Large intestine (tissue), 3 donors: ENCODE results near the gene PRKAG2. TPM values are rescaled to one million over a fixed set of nuclear protein-coding genes. Genes with fewer than 3 reads are reported as not detected.

Experiments used
- DNase-seq, 2 donors: peaks; one replicate each; pipeline versions ENCODE4 v3.0.0 to v3.0.0-alpha.2; 2013
- H3K27ac ChIP-seq: one replicate; pipeline ENCODE4 v1.5.1; 2013; ENCODE audit warnings: low read length
- H3K27me3 ChIP-seq: 2 replicates; pipeline ENCODE4 v1.6.1; 2013; ENCODE audit warnings: low read length; ENCODE audit not compliant: control insufficient read depth, insufficient read depth
- H3K36me3 ChIP-seq: 2 replicates; pipeline ENCODE4 v1.6.1; 2013; ENCODE audit warnings: low read length; ENCODE audit not compliant: control insufficient read depth, insufficient read depth
- H3K4me1 ChIP-seq: one replicate; pipeline ENCODE4 v1.6.1; 2013; ENCODE audit warnings: low read length; ENCODE audit not compliant: control insufficient read depth, insufficient read depth
- H3K4me3 ChIP-seq: one replicate; pipeline ENCODE4 v1.5.1; 2013; ENCODE audit warnings: low read length
- H3K9me3 ChIP-seq: one replicate; pipeline ENCODE4 v1.6.1; 2013; ENCODE audit warnings: mild to moderate bottlenecking, low read depth, low read length, moderate library complexity; ENCODE audit not compliant: control insufficient read depth
- WGBS: methylation state at CpG from one replicate; pipeline ENCODE4 v1.1.5; 2013; ENCODE audit warnings: low lambda C conversion rate; ENCODE audit not compliant: insufficient coverage; 5-methylcytosine and 5-hydroxymethylcytosine counted together
- polyA plus RNA-seq: library from polyadenylated mRNA; unstranded; fragments of 120-200 nt; gene quantifications from one replicate; pipeline ENCODE4 v1.2.1, GENCODE V29; 2013

Gene PRKAG2
- polyA plus RNA-seq, 1 donor: 50.9 TPM

DNA sequence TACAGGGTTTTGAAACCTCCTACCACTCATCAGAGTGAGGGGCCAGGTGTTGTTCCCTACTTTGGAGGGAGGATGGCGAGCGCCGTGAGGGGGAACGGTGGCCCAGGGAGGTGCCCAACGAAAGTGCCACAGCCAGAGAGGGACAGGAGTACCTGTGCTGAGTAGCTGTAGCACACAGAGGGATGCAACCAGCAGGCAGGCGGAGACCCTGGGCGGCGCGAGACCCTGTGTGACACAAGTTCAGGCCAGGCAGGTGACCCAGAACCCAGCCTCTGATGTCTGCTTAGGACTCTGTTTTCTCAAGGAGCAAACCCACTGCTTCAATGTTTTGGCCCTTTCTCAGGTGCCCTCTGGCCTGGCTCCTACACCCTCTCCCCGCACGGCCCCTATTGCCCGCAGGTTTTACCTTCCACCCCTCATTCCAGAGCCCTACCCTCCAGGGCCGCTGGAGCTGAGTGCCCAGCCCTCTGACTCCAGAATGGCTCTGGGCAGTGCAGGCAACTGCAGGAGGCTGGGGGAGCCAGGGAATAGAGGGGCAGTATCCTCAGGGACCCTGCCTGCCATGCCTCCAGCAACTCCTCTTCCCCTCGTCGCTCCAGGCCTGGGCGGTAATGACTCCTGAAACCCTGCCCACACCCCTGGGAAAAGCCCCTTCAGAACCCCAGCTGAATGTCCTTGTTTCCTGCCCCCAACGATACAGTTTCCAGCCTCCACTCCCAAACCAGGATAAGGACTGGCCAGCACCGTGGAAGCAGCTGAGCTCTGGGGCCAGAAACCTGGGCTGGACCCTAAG, 193.1 kb downstream of the PRKAG2 start:
- peaks cover 2% of the 10 kb centered on the region for H3K36me3 ChIP-seq
- H3K27me3 ChIP-seq: no peaks in the 10 kb centered on the region
- WGBS: no CpG with 5 or more reads among the region's 18 CpGs
- peaks cover 24% of the 10 kb centered on the region for H3K4me1 ChIP-seq
- DNase-seq: no peak
- H3K27ac ChIP-seq: no peak overlapping the region
- H3K9me3 ChIP-seq: no peaks in the 10 kb centered on the region
- no peak overlapping the region for H3K4me3 ChIP-seq

DNA sequence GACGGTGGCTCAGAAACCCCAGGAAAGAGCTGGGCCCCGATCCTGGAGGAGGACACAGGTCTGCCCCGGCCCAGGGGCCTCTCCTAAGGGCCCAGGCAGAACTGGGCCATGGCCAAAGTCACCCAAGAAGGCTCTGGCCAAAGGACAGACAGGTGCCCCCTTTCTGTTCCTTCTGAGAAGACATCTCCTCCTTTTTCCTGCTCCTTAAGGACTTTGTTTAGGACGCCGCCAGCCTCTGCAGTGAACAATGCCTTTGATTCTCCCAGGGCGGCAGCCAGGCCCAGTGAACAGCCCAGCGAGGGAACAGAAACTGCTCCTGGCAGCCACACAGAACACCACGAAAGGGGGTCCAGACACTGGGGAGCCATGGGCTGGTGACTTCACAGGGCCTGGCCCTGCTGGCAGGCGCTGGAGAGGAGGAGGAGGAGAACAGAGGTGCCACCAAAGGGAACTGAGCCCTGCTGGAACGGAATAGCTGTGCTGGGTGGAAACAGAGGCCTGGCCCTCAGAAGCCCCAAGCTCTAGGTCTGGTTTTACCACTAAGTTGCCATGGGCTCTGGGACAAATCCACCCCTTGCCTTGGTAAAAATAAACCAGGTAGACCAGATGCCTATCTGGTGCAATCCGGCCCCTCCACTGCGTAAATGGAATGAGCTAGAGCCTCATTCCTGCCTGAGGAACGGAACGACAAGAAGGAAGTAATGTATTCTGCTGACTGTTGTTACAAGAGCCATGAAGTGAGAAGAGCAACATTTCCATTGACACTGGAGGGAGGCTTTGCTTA, 193.9 kb downstream of the PRKAG2 start:
- Histone ChIP-seq H3K4me3 (no peak overlapping the region), H3K9me3 (no peaks in the 10 kb centered on the region), H3K36me3 (peaks cover 2% of the 10 kb centered on the region), H3K27ac (no peak overlapping the region), H3K4me1 (peaks cover 20% of the 10 kb centered on the region), H3K27me3 (no peaks in the 10 kb centered on the region)
- no CpG with 5 or more reads among the region's 14 CpGs for WGBS
- DNase-seq: no peak

- DNase-seq: no peak
- no peaks in the 10 kb centered on the region for H3K27me3 ChIP-seq
- H3K9me3 ChIP-seq: no peaks in the 10 kb centered on the region
- WGBS: no CpG with 5 or more reads among the region's 3 CpGs
- H3K27ac ChIP-seq: no peak overlapping the region
- peaks cover 8% of the 10 kb centered on the region for H3K4me1 ChIP-seq
- no peak overlapping the region for H3K4me3 ChIP-seq
- H3K36me3 ChIP-seq: peaks cover 5% of the 10 kb centered on the region
Observed at GRCh38 chr7:151681726-151682125, 195.2 kb downstream of the PRKAG2 start.

GRCh38 chr7:151680810-151681209, 196.1 kb downstream of the PRKAG2 start:
- no peak overlapping the region for H3K4me3 ChIP-seq
- H3K9me3 ChIP-seq: no peaks in the 10 kb centered on the region
- H3K27ac ChIP-seq: no peak overlapping the region
- DNase-seq: no peak
- no peaks in the 10 kb centered on the region for H3K27me3 ChIP-seq
- WGBS: no CpG with 5 or more reads among the region's 7 CpGs
- H3K4me1 ChIP-seq: peaks cover under 1% of the 10 kb centered on the region
- H3K36me3 ChIP-seq: peaks cover 5% of the 10 kb centered on the region

DNA sequence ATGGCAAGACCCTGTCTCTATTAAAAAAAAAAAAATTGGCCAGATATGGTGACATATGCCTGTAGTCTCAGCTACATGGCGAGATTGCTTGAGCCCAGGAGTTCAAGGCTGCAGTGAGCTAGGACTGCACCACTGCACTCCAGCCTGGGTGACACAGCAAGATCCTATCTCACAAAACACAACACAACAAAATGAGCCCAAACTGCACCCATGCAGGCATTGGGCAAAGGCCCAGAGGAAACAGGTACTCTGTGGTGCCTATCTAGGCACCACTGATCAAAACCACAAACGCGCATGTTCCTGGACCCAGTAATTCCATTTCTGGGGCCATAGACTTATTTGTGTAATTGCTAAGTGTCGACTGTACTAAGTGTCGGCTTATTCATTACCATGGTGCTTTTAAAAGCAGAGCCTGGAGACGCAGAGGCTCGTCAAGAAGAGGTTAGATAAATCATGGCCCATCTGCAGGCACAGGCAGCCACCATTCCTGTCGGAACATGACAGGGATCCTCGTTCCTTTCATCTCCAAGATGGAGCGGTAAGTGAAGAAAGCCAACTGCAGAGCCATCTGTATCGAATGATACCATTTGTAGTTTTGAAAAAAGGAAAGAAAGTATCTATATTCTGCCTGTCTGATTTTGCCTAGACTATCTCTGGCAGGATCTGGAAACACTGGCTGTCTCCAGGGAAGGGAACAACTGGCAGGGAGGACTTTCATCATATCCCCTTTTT, 196.9 kb downstream of the PRKAG2 start:
- Histone ChIP-seq H3K27ac (no peak overlapping the region), H3K36me3 (peaks cover 8% of the 10 kb centered on the region), H3K9me3 (no peaks in the 10 kb centered on the region), H3K4me3 (no peak overlapping the region), H3K27me3 (no peaks in the 10 kb centered on the region), H3K4me1 (no peaks in the 10 kb centered on the region)
- no peak for DNase-seq
- 94% methylated on average over 3 of the region's 11 CpGs for WGBS

DNA sequence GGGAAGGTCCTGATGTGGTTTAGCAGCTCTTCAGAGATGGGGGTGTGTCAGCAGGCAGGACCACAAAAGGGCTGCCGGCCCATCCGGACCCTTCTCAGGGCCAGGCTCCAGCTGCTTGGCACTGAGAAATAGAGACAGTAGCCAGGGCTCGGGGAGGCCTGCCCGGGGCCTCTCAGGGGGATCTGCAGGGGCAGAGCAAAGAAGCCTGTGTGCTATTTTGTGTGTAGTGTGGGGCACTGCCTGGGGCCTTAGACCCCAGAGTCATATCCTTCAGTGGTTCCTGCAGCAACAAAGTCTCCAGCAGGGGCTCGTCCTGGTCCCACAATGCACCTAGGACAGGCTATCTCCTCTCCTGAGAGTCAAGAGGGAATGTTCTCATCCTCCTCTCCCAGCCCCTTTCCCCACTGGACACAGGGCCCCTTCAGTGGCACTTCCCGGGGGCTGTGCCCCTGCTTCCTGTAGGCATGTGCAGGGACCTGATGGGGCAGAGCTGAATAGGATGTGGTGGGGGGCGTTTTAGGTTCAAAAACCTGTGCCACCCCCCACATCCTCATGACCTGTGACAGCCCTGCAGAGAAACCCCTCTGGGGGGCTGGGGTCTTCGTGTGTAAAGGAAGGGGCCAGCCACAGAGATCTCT, 197.7 kb downstream of the PRKAG2 start:
- Histone ChIP-seq H3K27ac (no peak overlapping the region), H3K36me3 (peaks cover 11% of the 10 kb centered on the region), H3K9me3 (no peaks in the 10 kb centered on the region), H3K4me1 (peaks cover 3% of the 10 kb centered on the region), H3K27me3 (no peaks in the 10 kb centered on the region), H3K4me3 (no peak overlapping the region)
- no CpG with 5 or more reads among the region's 8 CpGs for WGBS
- no peak for DNase-seq

DNA sequence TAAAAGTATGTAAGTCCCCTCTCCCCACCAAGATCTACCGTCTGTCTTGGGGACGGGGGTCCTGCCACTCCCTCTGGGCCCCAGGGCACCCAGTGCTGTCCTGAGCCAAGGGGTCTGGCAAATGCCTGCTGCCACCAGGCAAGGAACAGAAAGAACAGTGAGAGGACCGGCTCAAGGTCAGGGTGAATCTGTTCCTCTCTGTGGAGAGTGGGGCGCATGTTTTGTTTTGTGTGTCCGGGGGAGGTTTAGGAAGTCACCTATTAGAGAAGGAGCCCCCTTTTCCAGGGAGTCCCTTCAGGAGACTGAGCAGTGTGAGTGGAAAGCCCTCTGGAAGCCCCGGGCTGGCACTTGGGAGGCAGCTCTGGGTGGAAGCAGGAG, 198.7 kb downstream of the PRKAG2 start:
- H3K9me3 ChIP-seq: no peaks in the 10 kb centered on the region
- H3K27me3 ChIP-seq: no peaks in the 10 kb centered on the region
- DNase-seq: no peak
- H3K36me3 ChIP-seq: peaks cover 11% of the 10 kb centered on the region
- H3K4me3 ChIP-seq: no peak overlapping the region
- no peak overlapping the region for H3K27ac ChIP-seq
- WGBS: no CpG with 5 or more reads among the region's 6 CpGs
- peaks cover 6% of the 10 kb centered on the region for H3K4me1 ChIP-seq

DNA sequence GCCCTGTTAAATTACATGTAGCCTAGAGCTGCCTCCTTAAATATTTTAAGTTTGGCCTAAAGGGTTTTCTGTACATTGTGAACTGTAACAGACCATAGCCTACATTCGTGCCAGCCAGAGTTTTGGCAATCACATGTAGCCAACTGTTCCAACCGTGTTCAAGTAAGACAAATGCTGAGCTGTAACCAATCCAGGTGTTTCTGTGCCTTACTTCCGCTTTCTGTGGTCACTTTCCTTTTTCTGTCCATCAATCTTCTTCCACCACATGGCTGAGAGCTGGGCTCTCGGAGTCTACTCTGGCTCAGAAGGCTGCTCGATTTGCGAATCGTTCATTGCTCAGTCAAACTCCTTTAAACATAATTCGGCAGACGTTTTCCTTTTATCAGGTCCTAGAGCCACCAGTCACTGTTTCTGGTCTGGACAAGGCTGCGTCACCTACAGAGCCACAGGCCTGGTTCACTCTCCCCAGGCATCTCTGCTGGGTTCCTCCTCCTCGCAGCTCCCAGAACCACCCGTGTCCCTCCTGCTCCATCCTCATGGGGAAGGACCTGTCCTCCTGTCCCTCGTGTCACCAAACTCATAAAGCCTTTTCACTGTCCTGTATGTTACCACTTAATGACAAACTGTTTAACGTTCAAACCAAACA, 199.2 kb downstream of the PRKAG2 start:
- Histone ChIP-seq H3K36me3 (peaks cover 13% of the 10 kb centered on the region), H3K4me3 (no peak overlapping the region), H3K27me3 (no peaks in the 10 kb centered on the region), H3K9me3 (no peaks in the 10 kb centered on the region), H3K27ac (no peak overlapping the region), H3K4me1 (peaks cover 11% of the 10 kb centered on the region)
- WGBS: 79% methylated on average over 2 of the region's 14 CpGs
- DNase-seq: no peak

DNA sequence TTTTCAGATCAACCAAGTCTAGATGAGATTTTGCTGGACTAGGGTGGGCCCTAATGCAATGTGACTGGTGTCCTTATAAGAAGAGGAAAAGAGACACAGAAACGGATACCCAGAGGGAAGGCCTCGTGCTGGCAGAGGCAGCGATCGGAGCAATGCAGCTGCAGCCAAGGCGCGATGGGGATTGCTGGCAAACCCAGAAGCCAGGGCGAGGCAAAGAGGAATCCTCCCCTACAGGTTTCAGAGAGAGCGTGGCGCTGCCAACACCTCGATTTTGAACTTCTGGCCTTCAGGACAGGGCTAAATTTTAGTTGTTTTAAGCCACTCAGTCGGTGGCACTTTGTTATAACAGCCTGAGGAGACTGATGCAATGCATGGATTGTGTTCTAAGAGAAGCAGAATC, 200.2 kb downstream of the PRKAG2 start:
- H3K9me3 ChIP-seq: no peaks in the 10 kb centered on the region
- H3K27me3 ChIP-seq: no peaks in the 10 kb centered on the region
- DNase-seq: no peak
- no peak overlapping the region for H3K4me3 ChIP-seq
- no peak overlapping the region for H3K27ac ChIP-seq
- 83% methylated on average over 1 of the region's 11 CpGs for WGBS
- H3K36me3 ChIP-seq: peaks cover 17% of the 10 kb centered on the region
- H3K4me1 ChIP-seq: peaks cover 14% of the 10 kb centered on the region
